Astrocyte (in vitro differentiated cells and primary cell): Measurements from ENCODE around the gene SLC35F2.

Experiments used
- CTCF ChIP-seq: IDR thresholded peaks from 2 replicates; pipeline ENCODE4 v1.5.1; 2011; ENCODE audit warnings: low read depth, mild to moderate bottlenecking, inconsistent platforms, low read length, moderate library complexity; ENCODE audit not compliant: insufficient read depth
- EZH2 ChIP-seq: IDR thresholded peaks from 2 replicates; pipeline ENCODE4 v1.6.1; 2012; ENCODE audit warnings: mild to moderate bottlenecking, low read length, inconsistent platforms; ENCODE audit not compliant: insufficient read depth

- TF ChIP-seq CTCF (peak; percentile 60), EZH2 (no peak)
Observed at GRCh38 chr11:107741044-107741823, 117.4 kb downstream of the SLC35F2 start.
